Measurements from ENCODE around the gene DVL1.

Gene DVL1

GRCh38 chr1:1381294-1381693 is 32.1 kb upstream of the DVL1 start:
- no peak overlapping the region for H3K4me3 ChIP-seq (ENCODE audit: low read length)
- peaks cover 27% of the 10 kb centered on the region for H3K79me2 ChIP-seq (ENCODE audit: control insufficient read depth, low read length)
- H3K36me3 ChIP-seq (ENCODE audit: control insufficient read depth, low read length): peaks cover 21% of the 10 kb centered on the region
- no peak overlapping the region for H3K4me2 ChIP-seq (ENCODE audit: low read length)
- no peaks in the 10 kb centered on the region for H3K9me2 ChIP-seq (replicated peaks; ENCODE audit: control insufficient read depth, low read length)
- peaks cover 7% of the 10 kb centered on the region for H3F3A ChIP-seq (ENCODE audit: control insufficient read depth, insufficient read depth)
- no peaks in the 10 kb centered on the region for H3K9me3 ChIP-seq (ENCODE audit: control insufficient read depth, insufficient read depth, low read length)
- H3K4me1 ChIP-seq (ENCODE audit: control insufficient read depth, low read length): peaks cover 4% of the 10 kb centered on the region
- TF ChIP-seq, protein P1, sequence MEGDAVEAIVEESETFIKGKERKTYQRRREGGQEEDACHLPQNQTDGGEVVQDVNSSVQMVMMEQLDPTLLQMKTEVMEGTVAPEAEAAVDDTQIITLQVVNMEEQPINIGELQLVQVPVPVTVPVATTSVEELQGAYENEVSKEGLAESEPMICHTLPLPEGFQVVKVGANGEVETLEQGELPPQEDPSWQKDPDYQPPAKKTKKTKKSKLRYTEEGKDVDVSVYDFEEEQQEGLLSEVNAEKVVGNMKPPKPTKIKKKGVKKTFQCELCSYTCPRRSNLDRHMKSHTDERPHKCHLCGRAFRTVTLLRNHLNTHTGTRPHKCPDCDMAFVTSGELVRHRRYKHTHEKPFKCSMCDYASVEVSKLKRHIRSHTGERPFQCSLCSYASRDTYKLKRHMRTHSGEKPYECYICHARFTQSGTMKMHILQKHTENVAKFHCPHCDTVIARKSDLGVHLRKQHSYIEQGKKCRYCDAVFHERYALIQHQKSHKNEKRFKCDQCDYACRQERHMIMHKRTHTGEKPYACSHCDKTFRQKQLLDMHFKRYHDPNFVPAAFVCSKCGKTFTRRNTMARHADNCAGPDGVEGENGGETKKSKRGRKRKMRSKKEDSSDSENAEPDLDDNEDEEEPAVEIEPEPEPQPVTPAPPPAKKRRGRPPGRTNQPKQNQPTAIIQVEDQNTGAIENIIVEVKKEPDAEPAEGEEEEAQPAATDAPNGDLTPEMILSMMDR (IDR thresholded peaks at IDR 0.05; ENCODE audit: low read depth, low read length, poor library complexity, severe bottlenecking): no peak
- no peak for TF ChIP-seq EZH2phosphoT487 (IDR thresholded peaks at IDR 0.05; ENCODE audit: borderline replicate concordance, low read length)
- peaks cover 4% of the 10 kb centered on the region; the same call in 1 of the 2 replicates for H4K20me1 ChIP-seq (ENCODE audit: control insufficient read depth, insufficient read depth, low read depth, low read length)
- H3K27me3 ChIP-seq (ENCODE audit: control insufficient read depth, low read length): no peaks in the 10 kb centered on the region
- no peak overlapping the region for H3K27ac ChIP-seq (ENCODE audit: low read depth, low read length)

DNA sequence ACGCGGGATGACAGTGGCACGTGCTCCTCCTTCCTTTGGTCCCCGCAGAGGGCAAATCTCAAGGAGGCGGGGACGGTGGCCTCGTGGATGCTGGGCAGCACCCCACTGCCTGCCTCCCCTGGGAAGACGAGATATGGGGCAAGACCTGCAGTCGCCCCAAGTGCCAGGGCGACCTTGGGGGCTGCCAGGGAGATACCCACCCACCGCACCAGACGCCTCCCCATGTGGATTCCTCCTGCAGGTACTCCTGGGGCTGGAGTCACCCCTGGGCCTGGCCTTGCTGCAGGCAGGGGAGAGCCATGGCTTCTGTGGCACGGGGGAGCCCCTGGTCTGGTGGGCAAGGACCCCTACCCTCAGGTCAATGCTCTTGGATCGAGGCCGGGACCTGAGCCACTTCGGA is 31.6 kb upstream of the DVL1 start:
- H3K36me3 ChIP-seq (ENCODE audit: control insufficient read depth, low read length): peaks cover 19% of the 10 kb centered on the region
- peaks cover 7% of the 10 kb centered on the region for H3F3A ChIP-seq (ENCODE audit: control insufficient read depth, insufficient read depth)
- no peak overlapping the region for H3K4me2 ChIP-seq (ENCODE audit: low read length)
- peaks cover 4% of the 10 kb centered on the region; the same call in 1 of the 2 replicates for H4K20me1 ChIP-seq (ENCODE audit: control insufficient read depth, insufficient read depth, low read depth, low read length)
- no peaks in the 10 kb centered on the region for H3K9me3 ChIP-seq (ENCODE audit: control insufficient read depth, insufficient read depth, low read length)
- peaks cover 28% of the 10 kb centered on the region for H3K79me2 ChIP-seq (ENCODE audit: control insufficient read depth, low read length)
- no peak overlapping the region for H3K4me3 ChIP-seq (ENCODE audit: low read length)
- H3K9me2 ChIP-seq (replicated peaks; ENCODE audit: control insufficient read depth, low read length): no peaks in the 10 kb centered on the region
- H3K4me1 ChIP-seq (ENCODE audit: control insufficient read depth, low read length): peaks cover 8% of the 10 kb centered on the region
- TF ChIP-seq, protein P1 (IDR thresholded peaks at IDR 0.05; ENCODE audit: low read depth, low read length, poor library complexity, severe bottlenecking): no peak
- no peak for TF ChIP-seq EZH2phosphoT487 (IDR thresholded peaks at IDR 0.05; ENCODE audit: borderline replicate concordance, low read length)
- no peak overlapping the region for H3K27ac ChIP-seq (ENCODE audit: low read depth, low read length)
- H3K27me3 ChIP-seq (ENCODE audit: control insufficient read depth, low read length): no peaks in the 10 kb centered on the region

DNA sequence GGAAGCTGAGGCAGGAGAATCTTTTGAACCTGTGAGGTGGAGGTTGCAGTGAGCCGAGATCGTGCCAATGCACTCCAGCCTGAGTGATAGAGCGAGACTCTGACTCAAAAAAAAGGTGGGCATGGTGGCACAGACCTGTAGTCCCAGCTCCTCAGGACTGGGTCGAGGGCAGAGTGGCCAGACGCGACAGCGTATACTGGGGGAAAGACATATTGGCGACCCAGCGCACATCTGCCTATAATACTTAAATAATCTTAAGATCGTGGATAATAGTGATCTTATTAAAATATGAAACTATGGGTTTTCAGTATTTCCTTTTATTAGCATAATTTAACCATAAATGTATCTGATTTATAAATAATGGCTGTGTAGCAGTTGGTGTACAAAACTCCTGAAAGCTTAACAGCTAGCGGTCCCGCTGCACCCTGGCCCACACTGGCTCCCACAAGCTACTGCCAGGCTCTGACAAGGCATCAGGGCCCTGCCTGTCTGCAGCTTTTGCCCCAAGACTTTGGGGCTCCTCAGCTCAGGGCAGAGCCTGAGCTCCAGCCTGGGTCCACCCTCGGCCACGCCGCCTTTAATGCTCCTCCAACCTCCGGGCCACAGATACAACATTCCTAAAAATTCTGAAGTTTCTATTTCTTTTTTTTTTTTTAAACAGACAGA is 28.5 kb upstream of the DVL1 start:
- H3K27ac ChIP-seq (ENCODE audit: low read depth, low read length): no peak overlapping the region
- H3K27me3 ChIP-seq (ENCODE audit: control insufficient read depth, low read length): no peaks in the 10 kb centered on the region
- TF ChIP-seq EZH2phosphoT487 (IDR thresholded peaks at IDR 0.05; ENCODE audit: borderline replicate concordance, low read length): no peak
- TF ChIP-seq, protein P1 (IDR thresholded peaks at IDR 0.05; ENCODE audit: low read depth, low read length, poor library complexity, severe bottlenecking): no peak
- no peaks in the 10 kb centered on the region for H3K9me2 ChIP-seq (replicated peaks; ENCODE audit: control insufficient read depth, low read length)
- no peak overlapping the region for H3K4me2 ChIP-seq (ENCODE audit: low read length)
- H3K79me2 ChIP-seq (ENCODE audit: control insufficient read depth, low read length): peaks cover 48% of the 10 kb centered on the region
- H3K4me3 ChIP-seq (ENCODE audit: low read length): no peak overlapping the region
- H3F3A ChIP-seq (ENCODE audit: control insufficient read depth, insufficient read depth): peaks cover 7% of the 10 kb centered on the region
- peaks cover 22% of the 10 kb centered on the region for H3K4me1 ChIP-seq (ENCODE audit: control insufficient read depth, low read length)
- H3K36me3 ChIP-seq (ENCODE audit: control insufficient read depth, low read length): peaks cover 36% of the 10 kb centered on the region
- no peaks in the 10 kb centered on the region for H3K9me3 ChIP-seq (ENCODE audit: control insufficient read depth, insufficient read depth, low read length)
- H4K20me1 ChIP-seq (ENCODE audit: control insufficient read depth, insufficient read depth, low read depth, low read length): peaks cover 4% of the 10 kb centered on the region; the same call in 1 of the 2 replicates
